Breast epithelium (tissue), 4 donors: ENCODE data around the gene GTF2E1. TPM values are rescaled to one million over a fixed set of nuclear protein-coding genes. Genes with fewer than 3 reads are reported as not detected.

Experiments used
- DNase-seq, 2 donors: peaks; one replicate each; pipeline ENCODE4 v3.0.0-alpha.2; 2019; ENCODE audit warnings: low spot score in 2 of 2
- H3K27ac ChIP-seq, 2 donors: fragments of 200-600 bp; sonication (generic) in 1 of 2; one replicate each; pipeline ENCODE4 v1.5.1; 2016 to 2019; ENCODE audit warnings: mild to moderate bottlenecking in 1 of 2
- H3K27me3 ChIP-seq, 2 donors: fragments of 200-600 bp; sonication (generic) in 1 of 2; one replicate each; pipeline versions ENCODE4 v1.5.1 to v1.6.0; 2017 to 2019; ENCODE audit warnings: control low read depth in 1 of 2, mild to moderate bottlenecking in 1 of 2
- H3K36me3 ChIP-seq: fragments of 200-600 bp; one replicate; pipeline ENCODE4 v1.5.1; 2019
- H3K4me1 ChIP-seq, 2 donors: fragments of 200-600 bp; sonication (generic); one replicate each; pipeline ENCODE4 v1.5.1; 2016 to 2019; ENCODE audit warnings: control low read depth in 1 of 2
- H3K4me3 ChIP-seq, 3 donors: fragments of 200-600 bp; sonication (generic); 1 replicate in 2 of 3; 2 replicates in 1 of 3; pipeline ENCODE4 v1.5.1; 2016 to 2019; ENCODE audit warnings: mild to moderate bottlenecking in 3 of 3, moderate library complexity in 2 of 3
- H3K9me3 ChIP-seq, 2 donors: fragments of 200-600 bp; sonication (generic) in 1 of 2; one replicate each; pipeline ENCODE4 v1.5.1; 2016 to 2019; ENCODE audit warnings: control low read depth in 1 of 2
- CTCF ChIP-seq, 3 donors: fragments of 450-650 bp; IDR thresholded peaks; one replicate each; pipeline ENCODE4 v1.5.1; 2016 to 2017; ENCODE audit warnings: antibody characterized with exemption in 3 of 3, mild to moderate bottlenecking in 3 of 3, moderate library complexity in 3 of 3
- POLR2A ChIP-seq: fragments of 450-650 bp; IDR thresholded peaks from one replicate; pipeline ENCODE4 v1.6.1; 2016; ENCODE audit warnings: antibody characterized with exemption, mild to moderate bottlenecking, moderate library complexity
- POLR2AphosphoS5 ChIP-seq, 3 donors: sonication (generic); formaldehyde crosslinking; IDR thresholded peaks; one replicate each; pipeline ENCODE4 v1.6.1; 2017; ENCODE audit warnings: antibody characterized with exemption in 3 of 3
- intact Hi-C: fragments of 100-400 bp; cut with DNase I; formaldehyde crosslinking; loops from one replicate; pipeline ENCODE4 v1.15.1; 2023; ENCODE audit warnings: low total_unique reads
- total RNA-seq, 3 donors: library from RNA; depleted of rRNA; stranded (reverse); fragments of >200 nt; gene quantifications; one replicate each; pipeline ENCODE4 v1.1.0, GENCODE V29; 2016

GTF2E1 gene
- 10 to 100 TPM in 2 of 3 donors, 1 to 10 TPM in 1; 9.9 to 13.4 (median 12.7) TPM for total RNA-seq

- Histone ChIP-seq H3K4me3 (peak within 1 kb of the TSS; percentile 69 to 97 (median 91)), H3K36me3 (no peaks in the 10 kb centered on the region), H3K27me3 (no peaks in the 10 kb centered on the region), H3K4me1 (peaks cover 0 to 12% of the 10 kb centered on the region in 2 donors), H3K27ac (peak within 1 kb of the TSS; percentile 98 to 99), H3K9me3 (peaks cover 0 to 4% of the 10 kb centered on the region in 2 donors)
- TF ChIP-seq CTCF (IDR thresholded peaks at IDR 0.05) = no peak
- TF ChIP-seq POLR2AphosphoS5 (IDR thresholded peaks at IDR 0.05) = peak; percentile 62 to 74 (median 63)
- TF ChIP-seq POLR2A = peak; percentile 11
- peak; percentile 96 to 98 for DNase-seq
- intact Hi-C loops = no loop called here
These were observed at the start of gene GTF2E1, which contains the start of gene RABL3 for GRCh38 chr3:120742198-120742848. Gene GTF2E1, plus strand, starts transcription at chr3:120742744. Its CDS starts 7,809 bp downstream, at chr3:120750553. Gene RABL3, minus strand, starts transcription at chr3:120742516. Its CDS starts 9 bp downstream, at chr3:120742507.

GRCh38 chr3:120693439-120694171 lies 48.9 kb upstream of the GTF2E1 start:
- H3K4me3 ChIP-seq = no peak overlapping the region
- intact Hi-C loops = no loop called here
- H3K27me3 ChIP-seq = no peaks in the 10 kb centered on the region
- H3K36me3 ChIP-seq = no peaks in the 10 kb centered on the region
- H3K27ac ChIP-seq = no peak overlapping the region
- H3K4me1 ChIP-seq = no peaks in the 10 kb centered on the region
- no peaks in the 10 kb centered on the region for H3K9me3 ChIP-seq
- TF ChIP-seq POLR2AphosphoS5 (IDR thresholded peaks at IDR 0.05) (no peak), CTCF (IDR thresholded peaks at IDR 0.05) (no peak), POLR2A (no peak)
- DNase-seq = no peak

- no peak overlapping the region for H3K4me3 ChIP-seq
- H3K9me3 ChIP-seq = no peaks in the 10 kb centered on the region
- TF ChIP-seq CTCF (IDR thresholded peaks at IDR 0.05) (no peak), POLR2AphosphoS5 (IDR thresholded peaks at IDR 0.05) (no peak)
- no peak overlapping the region for H3K27ac ChIP-seq
- DNase-seq = no peak
- H3K4me1 ChIP-seq = no peaks in the 10 kb centered on the region
- no peaks in the 10 kb centered on the region for H3K27me3 ChIP-seq
- no peaks in the 10 kb centered on the region for H3K36me3 ChIP-seq
- intact Hi-C loops = no loop called here
These were observed 43.2 kb upstream of the GTF2E1 start for GRCh38 chr3:120699333-120699732.

GRCh38 chr3:120705884-120706582 lies 36.5 kb upstream of the GTF2E1 start:
- Histone ChIP-seq H3K27ac (no peak overlapping the region), H3K36me3 (no peaks in the 10 kb centered on the region), H3K4me3 (no peak overlapping the region), H3K27me3 (no peaks in the 10 kb centered on the region), H3K4me1 (no peaks in the 10 kb centered on the region), H3K9me3 (no peaks in the 10 kb centered on the region)
- TF ChIP-seq CTCF (IDR thresholded peaks at IDR 0.05) (no peak), POLR2AphosphoS5 (IDR thresholded peaks at IDR 0.05) (no peak), POLR2A (no peak)
- intact Hi-C loops = no loop called here
- no peak for DNase-seq
